Measurements from ENCODE around the gene FIBCD1. TPM values are rescaled to one million over a fixed set of nuclear protein-coding genes. Genes with fewer than 3 reads are reported as not detected.

FIBCD1 gene
- total and polyA plus RNA-seq, 4 donors: 0.97 to 7.7 (median 4.1) TPM

DNA sequence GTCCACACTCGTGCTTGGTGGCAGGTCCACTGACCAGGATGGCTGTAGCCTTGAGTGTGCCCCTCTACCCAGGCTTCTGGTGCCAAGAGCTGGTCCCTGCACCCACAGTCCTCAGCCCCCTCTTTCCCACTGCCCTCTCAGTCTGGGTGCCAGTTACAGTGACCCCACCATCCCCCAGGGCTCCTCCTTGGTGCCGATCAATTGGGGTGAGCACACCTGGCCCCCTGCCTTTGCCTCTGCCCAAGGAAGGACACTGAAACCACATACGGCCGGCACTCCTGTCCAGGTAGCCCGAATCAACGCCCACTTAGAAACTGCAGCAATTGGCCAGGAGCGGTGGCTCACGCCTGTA is 24.0 kb downstream of the FIBCD1 start:
- Histone ChIP-seq H3K36me3 (ENCODE audit: control insufficient read depth in 4 of 4, insufficient read depth in 4 of 4, low read length in 4 of 4) (no peaks in the 10 kb centered on the region), H3K9me3 (ENCODE audit: control insufficient read depth in 4 of 4, insufficient read depth in 3 of 4, low read length in 3 of 4) (no peaks in the 10 kb centered on the region), H3K4me3 (no peak overlapping the region), H3K9ac (ENCODE audit: insufficient read depth in 1 of 2, low read length in 2 of 2) (no peak overlapping the region), H3K27me3 (ENCODE audit: control insufficient read depth in 3 of 3, insufficient read depth in 3 of 3, low read length in 2 of 3) (peaks cover 0 to 23% (median 0%) of the 10 kb centered on the region in 3 donors), H3K4me1 (ENCODE audit: control insufficient read depth in 5 of 5, insufficient read depth in 5 of 5, low read length in 5 of 5) (no peaks in the 10 kb centered on the region), H3K27ac (ENCODE audit: low read depth in 1 of 2, low read length in 1 of 2) (no peak overlapping the region)
- WGBS, 2 donors: 84 to 89% methylated on average over 8 of the region's 8 CpGs
- ATAC-seq (ENCODE audit: insufficient read depth, low FRiP score): no peak
- TF ChIP-seq, protein P1, sequence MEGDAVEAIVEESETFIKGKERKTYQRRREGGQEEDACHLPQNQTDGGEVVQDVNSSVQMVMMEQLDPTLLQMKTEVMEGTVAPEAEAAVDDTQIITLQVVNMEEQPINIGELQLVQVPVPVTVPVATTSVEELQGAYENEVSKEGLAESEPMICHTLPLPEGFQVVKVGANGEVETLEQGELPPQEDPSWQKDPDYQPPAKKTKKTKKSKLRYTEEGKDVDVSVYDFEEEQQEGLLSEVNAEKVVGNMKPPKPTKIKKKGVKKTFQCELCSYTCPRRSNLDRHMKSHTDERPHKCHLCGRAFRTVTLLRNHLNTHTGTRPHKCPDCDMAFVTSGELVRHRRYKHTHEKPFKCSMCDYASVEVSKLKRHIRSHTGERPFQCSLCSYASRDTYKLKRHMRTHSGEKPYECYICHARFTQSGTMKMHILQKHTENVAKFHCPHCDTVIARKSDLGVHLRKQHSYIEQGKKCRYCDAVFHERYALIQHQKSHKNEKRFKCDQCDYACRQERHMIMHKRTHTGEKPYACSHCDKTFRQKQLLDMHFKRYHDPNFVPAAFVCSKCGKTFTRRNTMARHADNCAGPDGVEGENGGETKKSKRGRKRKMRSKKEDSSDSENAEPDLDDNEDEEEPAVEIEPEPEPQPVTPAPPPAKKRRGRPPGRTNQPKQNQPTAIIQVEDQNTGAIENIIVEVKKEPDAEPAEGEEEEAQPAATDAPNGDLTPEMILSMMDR (IDR thresholded peaks at IDR 0.05; ENCODE audit: control extremely low read depth, extremely low read depth): no peak
- DNase-seq: no peak

DNA sequence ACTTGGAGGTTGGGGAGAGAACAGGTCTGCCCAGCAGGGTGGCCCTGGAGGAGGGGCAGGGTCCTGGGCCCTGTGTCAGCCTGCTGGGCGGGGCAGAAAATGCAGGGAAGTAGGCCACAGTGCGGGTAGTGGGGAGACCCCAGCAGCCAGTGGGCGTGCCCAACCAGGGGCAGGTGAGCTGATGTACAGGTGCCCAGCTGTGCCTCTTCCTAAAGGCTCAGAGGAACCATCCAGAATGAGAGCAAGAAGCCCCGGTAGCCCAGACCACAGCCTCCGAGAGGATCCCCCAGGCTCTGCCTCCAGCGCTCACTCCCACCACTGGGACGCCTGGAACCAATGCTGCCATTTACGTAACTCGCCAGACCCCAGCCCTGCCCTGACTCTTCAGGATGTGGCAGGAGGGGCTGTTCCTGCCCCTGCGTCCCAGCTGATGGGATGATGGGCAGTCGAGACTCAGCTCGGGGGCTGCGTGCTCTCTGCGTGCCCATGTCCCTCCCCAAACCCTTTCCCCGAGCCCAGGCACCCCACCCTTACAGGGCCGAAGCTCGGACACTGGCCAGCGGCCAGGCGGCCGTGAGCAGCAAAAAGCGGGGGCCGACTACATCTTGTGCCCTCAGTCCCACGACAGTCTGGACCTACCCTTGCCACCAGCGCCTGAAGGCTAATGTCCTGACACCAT is 24.5 kb downstream of the FIBCD1 start:
- DNase-seq (no peak), ATAC-seq (ENCODE audit: insufficient read depth, low FRiP score) (no peak)
- H3K4me3 ChIP-seq: no peak overlapping the region
- TF ChIP-seq, protein P1 (IDR thresholded peaks at IDR 0.05; ENCODE audit: control extremely low read depth, extremely low read depth): no peak
- H3K27me3 ChIP-seq (ENCODE audit: control insufficient read depth in 3 of 3, insufficient read depth in 3 of 3, low read length in 2 of 3): peaks cover 0 to 23% (median 0%) of the 10 kb centered on the region in 3 donors
- no peaks in the 10 kb centered on the region for H3K36me3 ChIP-seq (ENCODE audit: control insufficient read depth in 4 of 4, insufficient read depth in 4 of 4, low read length in 4 of 4)
- no peak overlapping the region for H3K9ac ChIP-seq (ENCODE audit: insufficient read depth in 1 of 2, low read length in 2 of 2)
- no peak overlapping the region for H3K27ac ChIP-seq (ENCODE audit: low read depth in 1 of 2, low read length in 1 of 2)
- no peaks in the 10 kb centered on the region for H3K4me1 ChIP-seq (ENCODE audit: control insufficient read depth in 5 of 5, insufficient read depth in 5 of 5, low read length in 5 of 5)
- no peaks in the 10 kb centered on the region for H3K9me3 ChIP-seq (ENCODE audit: control insufficient read depth in 4 of 4, insufficient read depth in 3 of 4, low read length in 3 of 4)
- WGBS, 2 donors: 70 to 83% methylated on average over 21 to 24 of the region's 24 CpGs

DNA sequence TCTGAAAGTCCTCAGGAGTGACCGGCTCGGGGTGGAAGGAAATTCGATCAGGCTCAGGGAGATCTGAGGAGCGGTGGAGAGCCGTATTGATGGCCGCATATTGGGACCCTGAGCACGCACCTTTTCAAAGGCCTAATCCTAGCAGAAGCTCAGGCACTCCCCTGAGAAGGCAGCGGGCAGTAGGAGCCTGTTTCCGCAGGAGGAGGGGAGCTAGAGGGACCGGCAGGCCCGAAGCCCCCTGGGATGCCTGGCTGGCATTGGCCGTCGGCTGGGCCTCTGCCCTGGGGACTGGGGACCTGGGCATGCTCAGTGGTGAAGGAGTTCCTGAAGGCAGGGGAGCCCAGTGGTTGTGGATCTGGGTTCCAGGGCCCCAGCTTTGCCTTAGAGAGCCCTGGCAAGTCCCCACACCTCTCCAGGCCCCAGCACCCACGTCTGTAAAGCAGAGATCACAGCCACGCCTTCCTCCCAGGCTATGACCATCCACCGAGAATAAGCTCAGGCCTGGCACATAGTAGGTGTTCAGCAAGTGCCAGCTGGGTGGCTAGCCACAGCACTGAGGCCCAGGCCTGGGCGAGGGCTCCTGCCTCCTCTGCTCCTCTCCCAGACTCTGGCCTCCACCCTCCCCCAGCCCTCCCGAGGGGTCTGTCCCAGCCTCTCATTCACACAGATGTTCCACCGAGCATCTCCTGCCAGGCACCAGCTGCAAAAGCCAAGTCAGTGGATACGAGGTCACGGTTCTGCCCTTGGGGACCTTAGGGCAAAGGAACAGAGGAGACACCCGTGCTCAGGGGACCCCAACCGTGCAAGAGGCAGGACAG is 25.2 kb downstream of the FIBCD1 start:
- TF ChIP-seq, protein P1 (IDR thresholded peaks at IDR 0.05; ENCODE audit: control extremely low read depth, extremely low read depth): no peak
- H3K9ac ChIP-seq (ENCODE audit: insufficient read depth in 1 of 2, low read length in 2 of 2): no peak overlapping the region
- ATAC-seq (ENCODE audit: insufficient read depth, low FRiP score): no peak
- no peak overlapping the region for H3K27ac ChIP-seq (ENCODE audit: low read depth in 1 of 2, low read length in 1 of 2)
- no peaks in the 10 kb centered on the region for H3K36me3 ChIP-seq (ENCODE audit: control insufficient read depth in 4 of 4, insufficient read depth in 4 of 4, low read length in 4 of 4)
- no peak for DNase-seq
- 65 to 78% methylated on average over 21 to 23 of the region's 23 CpGs for WGBS, 2 donors
- H3K4me3 ChIP-seq: no peak overlapping the region
- peaks cover 0 to 22% (median 0%) of the 10 kb centered on the region in 3 donors for H3K27me3 ChIP-seq (ENCODE audit: control insufficient read depth in 3 of 3, insufficient read depth in 3 of 3, low read length in 2 of 3)
- no peaks in the 10 kb centered on the region for H3K9me3 ChIP-seq (ENCODE audit: control insufficient read depth in 4 of 4, insufficient read depth in 3 of 4, low read length in 3 of 4)
- no peaks in the 10 kb centered on the region for H3K4me1 ChIP-seq (ENCODE audit: control insufficient read depth in 5 of 5, insufficient read depth in 5 of 5, low read length in 5 of 5)

Data from lung (tissue), 12 donors.